ENCODE data around the gene ZNF236.

DNA sequence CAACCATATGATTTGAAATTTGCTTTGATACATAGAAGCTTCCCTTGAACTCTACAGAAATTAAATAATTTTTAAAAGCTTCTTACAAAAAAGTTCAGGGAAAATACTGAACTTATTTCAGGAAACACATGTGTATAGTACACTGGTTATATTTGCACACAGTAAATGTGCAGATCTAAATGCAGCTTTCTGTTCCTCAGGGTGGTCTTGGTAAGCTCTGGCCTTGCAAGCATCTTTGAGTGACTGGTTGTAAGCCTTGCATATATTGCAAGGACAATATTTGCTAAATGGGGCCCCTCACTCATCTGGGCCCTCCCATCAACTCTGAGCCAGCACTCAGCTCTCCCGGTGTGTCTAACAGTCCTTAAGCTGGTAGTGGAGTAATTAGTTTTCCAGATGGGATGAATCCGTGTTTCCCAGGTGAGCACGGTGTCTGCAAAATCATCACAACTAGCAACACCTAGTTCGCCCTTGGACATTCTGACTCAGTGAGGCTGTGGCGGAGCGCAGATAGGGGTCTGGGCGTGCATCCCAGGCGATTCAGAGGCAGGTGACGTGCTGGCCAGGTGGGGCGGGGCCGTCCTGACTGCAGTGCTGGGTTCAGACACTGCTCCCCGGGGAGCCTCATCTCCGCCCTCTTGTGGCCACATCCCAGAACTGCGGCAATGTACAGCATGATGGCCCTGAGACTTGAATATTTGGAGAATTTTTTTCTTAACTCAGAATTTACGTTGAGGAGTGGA lies 160.7 kb downstream of the ZNF236 start:
- TF ChIP-seq MAF1 (CRISPR knock-in tag; IDR thresholded peaks at IDR 0.05; ENCODE audit: borderline replicate concordance) (no peak), GABPA (IDR thresholded peaks at IDR 0.05; ENCODE audit: low read depth, low read length) (no peak), GABPA (CRISPR knock-in tag; IDR thresholded peaks at IDR 0.05; ENCODE audit: low read depth) (no peak)
